NK-92 treated with Interleukin-12 subunit alpha and Interleukin-12 subunit beta, amount 100 ng/mL, for 24 hours (cell line): ENCODE measurements around the gene RBM5.

Source experiments
- DNase-seq: peaks from one replicate; lab custom pipeline; 2025; lab: John Stamatoyannopoulos, UW

RBM5 gene

DNA sequence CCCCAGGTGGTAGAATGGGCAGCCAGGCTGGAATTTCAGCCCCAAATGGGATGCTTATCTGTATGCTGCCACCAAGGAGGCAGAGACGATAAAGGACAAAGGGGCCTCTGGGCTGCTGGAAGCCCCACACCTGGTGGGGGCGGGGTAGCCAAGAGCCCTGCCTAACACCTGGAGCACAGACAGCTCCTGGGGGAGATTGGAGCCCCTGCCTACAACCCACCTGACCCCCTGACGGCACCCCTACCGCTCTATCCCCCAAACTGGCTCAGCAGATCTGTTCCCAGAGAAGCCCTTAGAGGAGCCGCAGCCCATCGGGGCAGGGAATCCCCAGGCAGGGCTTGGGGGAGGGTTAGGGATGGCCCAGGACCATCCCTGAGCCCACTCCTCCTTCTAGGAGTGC is 50.6 kb downstream of the RBM5 start:
- no peak for DNase-seq

DNA sequence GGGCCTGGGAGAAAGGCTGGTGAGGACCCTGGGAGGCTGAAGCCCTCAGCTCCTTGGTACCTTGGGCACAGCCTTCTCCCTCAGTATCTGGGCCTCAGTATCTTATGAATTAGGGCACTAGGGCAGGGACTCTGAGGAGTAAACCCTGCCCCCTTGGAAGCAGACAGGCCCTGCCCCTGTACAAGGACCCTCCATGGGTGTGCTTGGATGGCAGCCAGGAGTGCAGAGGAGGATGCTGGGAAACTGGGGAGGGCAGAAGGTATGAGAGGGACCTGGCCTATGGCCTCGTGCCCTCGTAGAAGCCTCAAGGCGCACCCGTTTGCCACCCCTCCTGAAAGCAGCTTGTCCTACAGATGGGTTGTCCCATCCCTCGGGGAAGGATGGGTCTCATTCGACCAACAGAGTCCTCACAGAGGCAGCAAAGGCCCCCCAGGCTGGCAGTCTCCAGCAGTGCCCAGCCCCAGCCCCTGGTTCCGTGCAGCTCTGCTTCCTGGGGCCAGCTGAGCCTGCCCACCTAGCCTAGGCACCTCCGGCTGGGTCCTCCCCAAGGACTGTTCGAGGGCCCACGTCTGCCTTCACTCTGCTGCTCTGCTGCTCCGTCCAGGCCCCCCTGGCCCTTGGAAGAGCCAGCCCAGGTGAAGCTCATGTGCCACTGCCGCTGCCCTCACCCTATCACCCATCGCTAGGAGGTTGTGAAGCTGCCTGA is 51.2 kb downstream of the RBM5 start:
- DNase-seq, result no peak

GRCh38 chr3:50140990-50141389 is 52.3 kb downstream of the RBM5 start:
- no peak for DNase-seq

- no peak for DNase-seq
Measured at GRCh38 chr3:50146316-50146901, 57.7 kb downstream of the RBM5 start.

DNA sequence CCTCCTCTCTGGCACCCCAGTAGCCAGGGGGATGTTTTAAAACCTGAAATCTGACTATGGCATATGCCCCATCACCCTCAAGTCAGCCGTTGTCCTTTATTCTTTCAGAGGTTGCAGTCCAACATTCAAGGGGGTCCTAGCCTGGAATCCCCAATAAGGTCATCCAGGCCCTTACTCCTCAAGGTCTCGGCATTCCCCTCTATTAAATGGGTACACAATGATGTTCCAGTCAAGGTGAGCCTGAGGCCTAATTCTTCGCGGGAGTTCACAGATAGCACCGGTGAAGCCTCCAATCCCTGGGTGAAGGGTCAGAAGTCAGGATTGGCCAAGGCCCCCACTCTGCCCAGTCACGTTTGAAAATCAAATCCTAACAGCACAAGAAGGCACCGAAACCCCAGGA is 58.3 kb downstream of the RBM5 start:
- DNase-seq, result no peak

DNA sequence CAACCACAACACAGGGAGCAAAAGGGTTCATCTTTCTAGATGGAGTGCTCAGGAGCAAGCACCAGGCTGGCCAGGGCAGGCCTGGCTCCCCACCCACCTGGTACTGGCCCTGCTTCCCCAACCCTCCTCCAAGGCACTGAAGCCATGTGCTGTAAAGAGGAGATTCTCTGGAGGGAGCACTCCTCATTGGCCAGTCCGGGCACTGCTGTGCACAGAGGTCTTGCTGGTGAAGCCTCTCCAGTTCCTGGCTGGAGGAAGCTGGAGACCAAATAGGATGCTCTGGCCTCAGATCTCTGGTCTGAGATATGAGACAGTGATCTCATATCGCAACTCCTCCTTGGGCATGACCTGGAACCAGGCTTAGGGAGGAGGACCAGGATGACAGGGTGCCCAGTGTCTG is 58.7 kb downstream of the RBM5 start:
- DNase-seq, result no peak

GRCh38 chr3:50147861-50148260 is 59.1 kb downstream of the RBM5 start:
- no peak for DNase-seq

- DNase-seq, result no peak
Measured at GRCh38 chr3:50150404-50150750, 61.7 kb downstream of the RBM5 start.

GRCh38 chr3:50150863-50151686 is 62.4 kb downstream of the RBM5 start:
- DNase-seq, result no peak

GRCh38 chr3:50151728-50152127 is 63.0 kb downstream of the RBM5 start:
- no peak for DNase-seq

GRCh38 chr3:50153782-50154475 is 65.2 kb downstream of the RBM5 start:
- no peak for DNase-seq

- DNase-seq, result no peak
Measured at GRCh38 chr3:50154476-50154839, 65.7 kb downstream of the RBM5 start.

DNA sequence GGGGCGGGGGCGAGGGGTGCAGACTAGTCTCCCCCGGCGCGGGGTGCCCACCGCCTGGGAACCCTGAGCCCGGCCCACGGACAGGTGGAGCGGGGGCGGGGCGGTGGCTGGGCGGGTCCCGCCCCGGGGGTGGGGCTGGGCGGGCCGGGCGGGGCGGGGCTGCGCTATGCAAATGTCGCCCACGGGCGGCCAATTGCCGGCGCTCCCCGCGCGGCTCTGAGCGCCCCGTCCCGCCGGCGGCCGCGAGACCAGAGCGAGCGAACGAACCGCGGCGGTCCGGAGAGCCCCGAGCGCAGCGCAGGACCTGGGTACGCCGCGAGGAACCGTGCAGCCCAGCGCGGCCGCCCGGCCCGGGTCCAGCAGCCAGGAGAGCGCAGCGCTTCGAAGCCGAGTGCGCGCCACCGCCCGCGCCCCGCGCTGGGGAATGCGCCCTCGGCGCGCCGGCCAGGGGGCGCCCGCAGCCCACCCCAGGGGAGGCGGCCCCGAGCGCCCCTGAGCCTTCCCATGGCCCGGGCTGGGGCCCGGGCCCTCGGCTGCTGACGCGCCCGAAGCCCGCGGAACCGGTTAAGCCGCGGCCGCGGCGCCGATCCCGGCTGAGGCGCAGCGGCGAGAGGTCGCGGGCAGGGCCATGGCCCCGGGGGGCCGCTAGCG is 66.2 kb downstream of the RBM5 start, which contains the start of gene SEMA3F:
Gene SEMA3F (plus strand): TSS at position 485 of the 651 bp plus-strand sequence. CDS start 4,299 bp downstream, outside the sequence.
- DNase-seq, result no peak

- no peak for DNase-seq
Measured at GRCh38 chr3:50155491-50155878, 66.8 kb downstream of the RBM5 start.

GRCh38 chr3:50155891-50156290 is 67.2 kb downstream of the RBM5 start:
- DNase-seq, result no peak

DNA sequence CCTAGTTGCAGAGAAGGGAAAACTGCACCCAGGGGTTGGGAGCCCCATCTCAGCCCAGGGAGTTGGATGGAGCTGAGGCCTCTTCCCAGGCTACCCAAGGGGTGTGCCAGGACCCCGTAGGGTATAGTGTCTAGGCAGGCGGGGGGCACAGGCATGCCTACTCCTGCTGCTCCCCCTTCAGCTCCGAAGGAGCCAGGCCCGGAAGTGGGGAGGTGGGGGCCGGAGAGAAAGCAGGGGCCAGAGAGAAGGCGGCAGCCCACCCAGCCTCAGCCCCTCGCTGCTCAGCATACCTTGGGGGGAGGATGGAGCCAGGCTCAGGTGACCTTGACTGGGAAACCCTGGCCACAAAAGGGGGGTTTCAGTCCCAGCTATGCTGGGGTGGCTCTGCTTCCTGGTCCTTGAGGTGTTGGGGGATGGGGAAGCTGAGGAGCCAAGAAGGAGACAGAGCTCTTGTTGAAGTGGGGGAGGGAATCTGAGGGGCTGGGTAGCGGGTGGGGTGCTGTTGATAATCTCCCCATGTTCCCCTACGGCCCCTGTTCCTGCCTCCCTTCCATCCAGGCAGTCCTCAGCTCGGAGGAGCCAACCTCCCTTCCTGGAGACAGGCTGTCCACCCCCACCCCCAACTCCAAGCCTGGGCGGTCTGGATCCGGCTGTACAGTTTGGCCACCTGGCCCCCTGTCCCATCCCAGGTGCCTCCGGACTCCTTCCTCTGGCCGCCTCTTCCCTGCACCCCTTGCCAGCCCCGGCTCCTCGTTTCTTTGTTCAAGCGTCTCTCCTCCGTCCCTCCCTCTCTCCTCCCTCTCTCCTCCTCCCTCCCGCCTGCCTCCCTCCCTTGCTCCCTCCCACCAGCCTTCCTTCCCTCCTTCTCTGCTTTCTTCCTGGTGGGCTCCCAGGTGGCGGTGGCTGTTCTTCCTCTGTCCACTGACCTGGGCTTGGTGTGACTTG is 68.1 kb downstream of the RBM5 start:
- DNase-seq, result no peak

DNA sequence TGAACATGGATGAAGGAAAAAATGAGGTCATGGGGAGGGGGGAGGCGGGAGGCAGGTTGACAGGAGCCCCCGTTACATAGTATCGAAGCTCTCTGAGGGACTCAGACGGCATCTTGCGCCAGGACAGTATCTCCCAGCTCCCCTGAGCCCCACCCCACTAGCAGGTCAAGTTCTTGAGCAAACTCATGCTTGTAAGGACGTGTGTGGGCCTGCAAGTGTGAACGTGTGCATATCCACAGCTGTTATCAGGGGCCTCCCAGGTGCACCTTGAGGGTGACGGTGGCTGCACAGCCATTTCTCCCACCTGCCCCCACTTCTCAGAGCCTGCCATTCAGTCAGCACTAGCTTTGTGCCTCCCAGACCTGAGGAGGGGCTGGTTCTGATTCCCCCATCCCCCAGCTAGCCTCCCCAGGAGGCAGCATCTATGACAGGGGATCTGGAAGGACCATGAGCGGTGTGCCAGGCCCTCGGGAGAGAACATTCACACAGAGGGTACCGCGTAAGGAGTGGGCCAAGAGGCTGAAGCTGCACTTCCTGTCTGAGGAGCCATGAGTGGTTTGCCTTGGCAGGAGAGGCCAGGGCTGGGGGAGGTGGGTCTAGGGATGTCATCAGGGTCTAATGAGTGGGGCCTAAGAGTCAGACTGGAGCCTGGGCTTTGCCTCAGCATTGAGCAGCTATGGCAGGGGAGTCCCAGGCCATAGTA is 69.3 kb downstream of the RBM5 start:
- no peak for DNase-seq

DNA sequence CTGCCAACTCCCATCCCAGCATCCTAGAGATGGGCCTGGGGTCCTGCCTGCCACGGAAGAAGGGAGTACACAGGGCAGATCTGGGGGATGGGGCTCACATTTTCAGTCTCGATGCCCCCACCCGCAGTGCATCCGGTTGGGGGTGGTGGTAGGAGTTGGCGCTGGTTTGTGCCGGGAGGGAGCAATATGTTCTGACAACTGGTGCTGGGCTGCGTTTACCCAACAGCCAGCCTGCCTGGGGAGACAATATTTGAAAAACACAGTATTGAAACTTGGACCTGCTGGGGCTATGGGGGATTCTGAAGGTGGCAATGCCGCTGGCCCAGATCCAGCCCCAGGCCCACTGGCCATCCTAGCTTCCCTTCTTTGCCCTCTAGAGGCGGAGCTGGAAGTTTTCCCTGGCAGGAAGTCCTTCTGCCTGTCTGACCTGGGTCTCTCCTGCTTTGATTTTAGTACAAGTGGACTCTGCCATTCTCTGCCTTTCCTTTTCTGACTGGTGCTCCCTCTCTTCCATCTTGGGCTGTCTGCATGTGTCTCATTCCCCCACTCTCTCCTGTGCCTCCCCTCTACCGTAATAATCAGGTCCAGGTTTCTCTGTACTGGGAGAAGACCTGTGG is 69.9 kb downstream of the RBM5 start:
- DNase-seq, result no peak

GRCh38 chr3:50160561-50160983 is 71.9 kb downstream of the RBM5 start:
- no peak for DNase-seq

DNA sequence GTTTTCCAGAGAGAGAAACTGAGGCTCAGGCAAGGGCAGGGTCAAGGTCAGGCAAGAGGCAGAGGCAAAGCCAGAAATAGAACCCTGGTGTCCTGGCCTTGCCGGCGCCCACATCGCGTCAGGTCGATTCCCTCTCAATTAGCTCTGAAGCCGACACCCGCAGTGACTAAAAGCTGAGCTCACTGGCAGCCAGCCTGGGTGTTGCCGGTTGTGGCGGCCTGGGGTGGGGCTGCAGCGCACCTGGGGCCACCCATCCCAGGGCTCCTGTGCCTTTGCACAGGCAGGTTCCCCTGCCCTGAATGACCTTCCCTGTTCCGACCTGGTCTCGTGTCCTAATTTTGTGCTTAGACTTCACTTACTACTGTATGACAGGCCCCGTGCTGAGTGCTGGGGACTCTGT is 72.6 kb downstream of the RBM5 start:
- no peak for DNase-seq
